ENCODE data around the gene SF3A2.

Gene SF3A2

GRCh38 chr19:2227415-2228156 is 9.0 kb upstream of the SF3A2 start:
- no peak for DNase-seq

GRCh38 chr19:2228157-2229030 is 8.2 kb upstream of the SF3A2 start:
- no peak for DNase-seq

- DNase-seq = no peak
Observed at GRCh38 chr19:2229103-2230032, 7.3 kb upstream of the SF3A2 start.

GRCh38 chr19:2230033-2230531 is 6.5 kb upstream of the SF3A2 start:
- DNase-seq = no peak

GRCh38 chr19:2230807-2231533 is 5.7 kb upstream of the SF3A2 start:
- DNase-seq = no peak

- DNase-seq = no peak
Observed at GRCh38 chr19:2231621-2232221, 4.9 kb upstream of the SF3A2 start.

GRCh38 chr19:2232286-2233151 is 4.1 kb upstream of the SF3A2 start:
- no peak for DNase-seq

GRCh38 chr19:2233601-2234280 is 2.9 kb upstream of the SF3A2 start:
- DNase-seq = no peak

- no peak for DNase-seq
Observed at GRCh38 chr19:2234996-2235380, 1.6 kb upstream of the SF3A2 start.

GRCh38 chr19:2235381-2236063 is 1.1 kb upstream of the SF3A2 start:
- DNase-seq = no peak

- no peak for DNase-seq
Observed at GRCh38 chr19:2236064-2236313, 635 bp upstream of the SF3A2 start.

GRCh38 chr19:2237051-2237868 is 636 bp downstream of the SF3A2 start:
- no peak for DNase-seq

- DNase-seq = no peak
Observed at GRCh38 chr19:2237869-2238153, 1.2 kb downstream of the SF3A2 start.

GRCh38 chr19:2239173-2239572 is 2.5 kb downstream of the SF3A2 start:
- no peak for DNase-seq

GRCh38 chr19:2239771-2240770 is 3.4 kb downstream of the SF3A2 start:
- DNase-seq = no peak

- DNase-seq = no peak
Observed at GRCh38 chr19:2240881-2241760, 4.5 kb downstream of the SF3A2 start.

GRCh38 chr19:2242092-2242537 is 5.5 kb downstream of the SF3A2 start:
- no peak for DNase-seq

Measured in activated CD4-positive, CD25-positive, alpha-beta regulatory T cell (primary cell).